Lung (tissue), 13 donors: Measurements from ENCODE around the gene HAP1. TPM values are rescaled to one million over a fixed set of nuclear protein-coding genes. Genes with fewer than 3 reads are reported as not detected.
"Not testable (repeated sequence)": the region's sequence is repeated elsewhere in the genome, so short reads cannot be mapped to it uniquely, and the experiment has no call there.

Experiments
- ATAC-seq: fragments of 200-7000 bp; cut with Tn5 transposase; one replicate; pipeline ENCODE4 v1.9.1; 2020; ENCODE audit warnings: moderate number of reproducible peaks; ENCODE audit not compliant: insufficient read depth, low FRiP score
- DNase-seq, 3 donors: peaks; one replicate each; pipeline ENCODE4 v3.0.0-alpha.2; 2013 to 2017
- H3K27ac ChIP-seq, 2 donors: one replicate each; pipeline ENCODE4 v1.5.1; 2013; ENCODE audit warnings: mild to moderate bottlenecking in 2 of 2, moderate library complexity in 2 of 2, control low read depth in 1 of 2, inconsistent platforms in 1 of 2, low read depth in 1 of 2, low read length in 1 of 2
- H3K27me3 ChIP-seq, 3 donors: one replicate each; pipeline ENCODE4 v1.5.1; 2013; ENCODE audit warnings: low read length in 2 of 3; ENCODE audit not compliant: control insufficient read depth in 3 of 3, insufficient read depth in 3 of 3
- H3K36me3 ChIP-seq, 4 donors: one replicate each; pipeline ENCODE4 v1.5.1; 2013; ENCODE audit warnings: low read length in 4 of 4, mild to moderate bottlenecking in 1 of 4, moderate library complexity in 1 of 4; ENCODE audit not compliant: control insufficient read depth in 4 of 4, insufficient read depth in 4 of 4
- H3K4me1 ChIP-seq, 5 donors: one replicate each; pipeline ENCODE4 v1.5.1; 2013; ENCODE audit warnings: low read length in 5 of 5, mild to moderate bottlenecking in 2 of 5, moderate library complexity in 1 of 5; ENCODE audit not compliant: control insufficient read depth in 5 of 5, insufficient read depth in 5 of 5
- H3K4me3 ChIP-seq: one replicate; pipeline ENCODE4 v1.5.1; 2013; ENCODE audit warnings: mild to moderate bottlenecking, control low read depth, moderate library complexity
- H3K9ac ChIP-seq, 2 donors: one replicate each; pipeline ENCODE4 v1.5.1; 2013; ENCODE audit warnings: low read length in 2 of 2, control low read depth in 1 of 2; ENCODE audit not compliant: insufficient read depth in 1 of 2
- H3K9me3 ChIP-seq, 4 donors: one replicate each; pipeline ENCODE4 v1.5.1; 2013; ENCODE audit warnings: low read length in 3 of 4, mild to moderate bottlenecking in 1 of 4, moderate library complexity in 1 of 4; ENCODE audit not compliant: control insufficient read depth in 4 of 4, insufficient read depth in 3 of 4
- WGBS, 2 donors: extraction: QIAGEN DNeasy Blood & Tissue Kit; methylation state at CpG; one replicate each; pipeline ENCODE4 v1.1.7; 2013; 5-methylcytosine and 5-hydroxymethylcytosine counted together
- polyA plus RNA-seq, 2 donors: library from polyadenylated mRNA; stranded (reverse); fragments of 200-250 nt; gene quantifications; one replicate each; pipeline ENCODE4 v1.2.1, GENCODE V29; 2013
- small RNA-seq: library from RNA; depleted of rRNA; stranded (forward); fragments of <200 nt; gene quantifications from one replicate; pipeline ENCODE3, GENCODE V24; 2014; ENCODE audit warnings: low replicate concordance
- total RNA-seq, 2 donors: library from RNA; depleted of rRNA in 1 of 2; stranded (reverse); fragments of >200 nt in 1 of 2; gene quantifications; one replicate each; pipeline ENCODE4 v1.2.1, GENCODE V29; 2014 to 2021
- TF ChIP-seq, protein P1 (sequence below): IDR thresholded peaks from 2 replicates; pipeline ENCODE4 v1.5.1; 2012; ENCODE audit warnings: mild to moderate bottlenecking; ENCODE audit errors: control extremely low read depth, extremely low read depth
- donor health status: control.
- donor health status: control.
- donor health status: Bipolar disorder and iron deficiency.
- donor health status: healthy.
- donor health status: DM: yes; HTN: yes; CAD: no.

The HAP1 gene
- total and polyA plus RNA-seq, 4 donors, result 0.07 to 0.57 (median 0.24) TPM

DNA sequence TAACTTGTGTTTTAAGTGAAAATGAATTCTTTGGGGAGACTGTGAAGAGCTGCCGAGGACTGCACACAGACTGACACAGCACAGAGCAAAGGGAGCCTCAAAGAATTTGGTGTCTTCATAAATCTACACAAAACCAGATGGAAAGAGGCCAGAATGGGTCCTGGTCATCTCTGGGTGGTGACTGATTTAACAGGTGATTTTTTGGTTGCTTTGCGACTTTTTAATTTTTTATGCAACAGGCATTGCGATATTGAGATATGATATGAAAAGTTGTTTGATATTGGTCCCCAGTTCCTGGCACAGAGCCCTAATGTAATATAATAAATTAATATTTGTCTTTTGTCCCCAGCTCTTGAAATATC, 58.4 kb downstream of the HAP1 start:
- no peaks in the 10 kb centered on the region for H3K9me3 ChIP-seq
- H3K36me3 ChIP-seq, result no peaks in the 10 kb centered on the region
- H3K4me1 ChIP-seq, result peaks cover 0 to 14% (median 0%) of the 10 kb centered on the region in 5 donors
- TF ChIP-seq, protein P1, sequence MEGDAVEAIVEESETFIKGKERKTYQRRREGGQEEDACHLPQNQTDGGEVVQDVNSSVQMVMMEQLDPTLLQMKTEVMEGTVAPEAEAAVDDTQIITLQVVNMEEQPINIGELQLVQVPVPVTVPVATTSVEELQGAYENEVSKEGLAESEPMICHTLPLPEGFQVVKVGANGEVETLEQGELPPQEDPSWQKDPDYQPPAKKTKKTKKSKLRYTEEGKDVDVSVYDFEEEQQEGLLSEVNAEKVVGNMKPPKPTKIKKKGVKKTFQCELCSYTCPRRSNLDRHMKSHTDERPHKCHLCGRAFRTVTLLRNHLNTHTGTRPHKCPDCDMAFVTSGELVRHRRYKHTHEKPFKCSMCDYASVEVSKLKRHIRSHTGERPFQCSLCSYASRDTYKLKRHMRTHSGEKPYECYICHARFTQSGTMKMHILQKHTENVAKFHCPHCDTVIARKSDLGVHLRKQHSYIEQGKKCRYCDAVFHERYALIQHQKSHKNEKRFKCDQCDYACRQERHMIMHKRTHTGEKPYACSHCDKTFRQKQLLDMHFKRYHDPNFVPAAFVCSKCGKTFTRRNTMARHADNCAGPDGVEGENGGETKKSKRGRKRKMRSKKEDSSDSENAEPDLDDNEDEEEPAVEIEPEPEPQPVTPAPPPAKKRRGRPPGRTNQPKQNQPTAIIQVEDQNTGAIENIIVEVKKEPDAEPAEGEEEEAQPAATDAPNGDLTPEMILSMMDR, result no peak
- H3K27me3 ChIP-seq, result no peaks in the 10 kb centered on the region
- ATAC-seq, result no peak
- no peak for DNase-seq
- 68 to 83% methylated on average over 3 of the region's 3 CpGs for WGBS, 2 donors
- no peak overlapping the region for H3K4me3 ChIP-seq
- no peak overlapping the region for H3K27ac ChIP-seq
- H3K9ac ChIP-seq, result no peak overlapping the region

DNA sequence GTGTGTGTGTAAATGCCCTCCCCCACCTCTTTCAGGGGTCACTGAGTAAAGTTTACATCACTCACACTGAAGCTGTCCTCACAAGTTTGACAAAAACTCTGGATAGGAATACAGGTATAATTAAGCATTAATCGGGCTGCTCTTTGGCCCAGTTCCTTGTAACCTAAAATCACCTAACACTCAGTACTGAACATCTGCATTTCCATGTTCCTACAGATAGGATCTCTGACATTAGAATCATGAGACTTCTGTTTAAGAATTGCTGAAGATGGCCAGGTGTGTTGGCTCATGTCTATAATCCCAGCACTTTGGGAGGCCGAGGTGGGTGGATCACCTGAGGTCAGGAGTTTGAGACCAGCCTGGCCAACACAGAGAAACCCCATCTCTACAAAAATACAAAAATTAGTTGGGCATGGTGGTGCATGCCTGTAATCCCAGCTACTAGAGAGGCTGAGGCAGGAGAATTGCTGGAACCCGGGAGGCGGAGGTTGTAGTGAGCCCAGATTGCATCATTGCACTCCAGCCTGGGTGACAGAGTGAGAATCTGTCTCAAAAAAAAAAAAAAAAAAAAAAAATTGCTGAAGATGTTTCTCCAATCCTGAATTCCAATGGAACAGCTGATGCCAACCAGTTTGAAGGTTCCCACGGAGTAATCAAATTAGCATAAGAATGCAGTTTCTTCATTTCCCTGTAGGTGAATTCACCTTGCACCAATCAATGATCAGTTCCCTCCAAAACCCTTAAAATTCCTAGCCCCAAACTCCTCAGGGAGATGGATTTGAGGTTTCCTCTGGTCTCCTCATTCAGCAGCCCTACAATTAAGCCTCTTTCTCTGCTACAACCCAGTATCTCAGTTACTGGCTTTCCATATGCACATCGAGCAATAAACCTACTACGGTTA, 59.0 kb downstream of the HAP1 start:
- not testable (repeated sequence) for H3K27me3 ChIP-seq, H3K9ac ChIP-seq, DNase-seq, H3K4me3 ChIP-seq, H3K27ac ChIP-seq, H3K36me3 ChIP-seq, ATAC-seq, H3K9me3 ChIP-seq
- peaks cover 0 to 14% (median 0%) of the 10 kb centered on the region in 5 donors for H3K4me1 ChIP-seq
- 74 to 84% methylated on average over 7 of the region's 7 CpGs for WGBS, 2 donors

Small RNAs within 50 kb of the gene (small RNA-seq; reads per million reads assigned to genes)
- gene RN7SL399P, result not detected
- not detected for gene RNA5SP442

Other genes starting within 250 kb of the HAP1 start
- gene KRT36, start 244.7 kb downstream of the HAP1 start, total RNA-seq, result not detected
- under 1 TPM in 1 of 2 donors, not detected in 1; 0.02 TPM for gene KRT36, start 244.7 kb downstream of the HAP1 start, polyA plus RNA-seq
- gene KRT13, start 229.0 kb downstream of the HAP1 start, total RNA-seq, result 10 to 100 TPM in 1 of 2 donors, 1 to 10 TPM in 1; 7.9 to 11.6 TPM
- 10 to 100 TPM in 1 of 2 donors, 1 to 10 TPM in 1; 4.0 to 16.1 TPM for gene KRT13, start 229.0 kb downstream of the HAP1 start, polyA plus RNA-seq
- 10 to 100 TPM; 20.4 to 51.7 TPM for gene KRT15, start 215.8 kb downstream of the HAP1 start, total RNA-seq
- gene KRT15, start 215.8 kb downstream of the HAP1 start, polyA plus RNA-seq, result 10 to 100 TPM; 15.2 to 33.6 TPM
- gene KRT19, start 206.3 kb downstream of the HAP1 start, total RNA-seq, result 100 to 1,000 TPM; 495 to 770 TPM
- gene KRT19, start 206.3 kb downstream of the HAP1 start, polyA plus RNA-seq, result 100 to 1,000 TPM; 637 to 811 TPM
- gene KRT9, start 162.6 kb downstream of the HAP1 start, total RNA-seq, result not detected
- not detected for gene KRT9, start 162.6 kb downstream of the HAP1 start, polyA plus RNA-seq
- gene KRT14, start 147.7 kb downstream of the HAP1 start, total RNA-seq, result under 1 TPM in 1 of 2 donors, not detected in 1; 0.71 TPM
- under 1 TPM; 0.37 to 0.63 TPM for gene KRT14, start 147.7 kb downstream of the HAP1 start, polyA plus RNA-seq
- gene KRT16, start 121.9 kb downstream of the HAP1 start, total RNA-seq, result under 1 TPM in 1 of 2 donors, not detected in 1; 0.28 TPM
- gene KRT16, start 121.9 kb downstream of the HAP1 start, polyA plus RNA-seq, result under 1 TPM; 0.10 to 0.18 TPM
- gene KRT17, start 110.1 kb downstream of the HAP1 start, total RNA-seq, result 10 to 100 TPM; 39.8 to 45.4 TPM
- 10 to 100 TPM; 27.3 to 47.2 TPM for gene KRT17, start 110.1 kb downstream of the HAP1 start, polyA plus RNA-seq
- gene EIF1, start 45.8 kb downstream of the HAP1 start, total RNA-seq, result 100 to 1,000 TPM; 381 to 872 TPM
- gene EIF1, start 45.8 kb downstream of the HAP1 start, polyA plus RNA-seq, result 100 to 1,000 TPM; 485 to 867 TPM
- gene GAST, start 22.3 kb downstream of the HAP1 start, total RNA-seq, result not detected
- not detected for gene GAST, start 22.3 kb downstream of the HAP1 start, polyA plus RNA-seq
- 100 to 1,000 TPM; 118 to 150 TPM for gene JUP, start 52.1 kb upstream of the HAP1 start, total RNA-seq
- gene JUP, start 52.1 kb upstream of the HAP1 start, polyA plus RNA-seq, result 10 to 100 TPM; 60.9 to 83.6 TPM
- 10 to 100 TPM; 12.3 to 13.2 TPM for gene P3H4, start 77.3 kb upstream of the HAP1 start, total RNA-seq
- gene P3H4, start 77.3 kb upstream of the HAP1 start, polyA plus RNA-seq, result 1 to 10 TPM; 6.8 to 9.6 TPM
- 10 to 100 TPM; 53.2 to 64.4 TPM for gene FKBP10, start 78.4 kb upstream of the HAP1 start, total RNA-seq
- gene FKBP10, start 78.4 kb upstream of the HAP1 start, polyA plus RNA-seq, result 10 to 100 TPM; 32.6 to 43.3 TPM
- gene NT5C3B, start 101.6 kb upstream of the HAP1 start, total RNA-seq, result 10 to 100 TPM; 36.5 to 39.4 TPM
- gene NT5C3B, start 101.6 kb upstream of the HAP1 start, polyA plus RNA-seq, result 10 to 100 TPM; 34.9 to 68.5 TPM
- gene KLHL10, start 103.2 kb upstream of the HAP1 start, total RNA-seq, result under 1 TPM in 1 of 2 donors, not detected in 1; 0.09 TPM
- gene KLHL10, start 103.2 kb upstream of the HAP1 start, polyA plus RNA-seq, result under 1 TPM; 0.08 to 0.12 TPM
- 10 to 100 TPM; 12.2 to 27.7 TPM for gene KLHL11, start 130.8 kb upstream of the HAP1 start, total RNA-seq
- gene KLHL11, start 130.8 kb upstream of the HAP1 start, polyA plus RNA-seq, result 1 to 10 TPM in 1 of 2 donors, under 1 TPM in 1; 0.63 to 1.4 TPM
- gene ACLY, start 184.3 kb upstream of the HAP1 start, total RNA-seq, result 100 to 1,000 TPM in 1 of 2 donors, 10 to 100 TPM in 1; 75.5 to 158 TPM
- gene ACLY, start 184.3 kb upstream of the HAP1 start, polyA plus RNA-seq, result 10 to 100 TPM; 27.5 to 82.6 TPM
- 10 to 100 TPM; 12.5 to 16.7 TPM for gene ODAD4, start 196.0 kb upstream of the HAP1 start, total RNA-seq
- 1 to 10 TPM; 5.4 to 6.0 TPM for gene ODAD4, start 196.0 kb upstream of the HAP1 start, polyA plus RNA-seq
- gene CNP, start 232.2 kb upstream of the HAP1 start, total RNA-seq, result 10 to 100 TPM; 34.8 to 53.5 TPM
- gene CNP, start 232.2 kb upstream of the HAP1 start, polyA plus RNA-seq, result 10 to 100 TPM; 32.3 to 33.1 TPM